ENCODE measurements around the gene NOC2L. TPM values are rescaled to one million over a fixed set of nuclear protein-coding genes. Genes with fewer than 3 reads are reported as not detected.
A peak's percentile ranks its signal among the peaks of the same experiment; 100 is the strongest.

Gene NOC2L
- total RNA-seq, 1 donor from 2014 or later: 95.6 TPM

DNA sequence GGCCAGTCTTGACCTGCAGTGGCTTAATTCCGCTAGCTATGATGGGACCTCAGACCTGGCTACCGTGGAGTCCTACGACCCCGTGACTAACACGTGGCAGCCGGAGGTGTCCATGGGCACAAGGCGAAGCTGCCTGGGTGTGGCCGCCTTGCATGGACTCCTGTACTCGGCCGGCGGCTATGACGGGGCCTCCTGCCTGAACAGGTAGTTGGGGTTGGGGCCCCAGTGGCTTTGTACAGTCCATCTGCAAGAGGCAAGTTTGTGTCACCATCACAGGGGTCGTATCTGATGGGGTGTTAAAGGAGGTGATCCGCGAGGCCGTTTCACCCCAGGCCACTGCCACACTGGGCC lies 4.2 kb upstream of the NOC2L start:
- no peak overlapping the region for H3K4me3 ChIP-seq (ENCODE audit: low read depth, low read length)
- no peak for DNase-seq (ENCODE audit: low read depth)
- TF ChIP-seq, protein P1, sequence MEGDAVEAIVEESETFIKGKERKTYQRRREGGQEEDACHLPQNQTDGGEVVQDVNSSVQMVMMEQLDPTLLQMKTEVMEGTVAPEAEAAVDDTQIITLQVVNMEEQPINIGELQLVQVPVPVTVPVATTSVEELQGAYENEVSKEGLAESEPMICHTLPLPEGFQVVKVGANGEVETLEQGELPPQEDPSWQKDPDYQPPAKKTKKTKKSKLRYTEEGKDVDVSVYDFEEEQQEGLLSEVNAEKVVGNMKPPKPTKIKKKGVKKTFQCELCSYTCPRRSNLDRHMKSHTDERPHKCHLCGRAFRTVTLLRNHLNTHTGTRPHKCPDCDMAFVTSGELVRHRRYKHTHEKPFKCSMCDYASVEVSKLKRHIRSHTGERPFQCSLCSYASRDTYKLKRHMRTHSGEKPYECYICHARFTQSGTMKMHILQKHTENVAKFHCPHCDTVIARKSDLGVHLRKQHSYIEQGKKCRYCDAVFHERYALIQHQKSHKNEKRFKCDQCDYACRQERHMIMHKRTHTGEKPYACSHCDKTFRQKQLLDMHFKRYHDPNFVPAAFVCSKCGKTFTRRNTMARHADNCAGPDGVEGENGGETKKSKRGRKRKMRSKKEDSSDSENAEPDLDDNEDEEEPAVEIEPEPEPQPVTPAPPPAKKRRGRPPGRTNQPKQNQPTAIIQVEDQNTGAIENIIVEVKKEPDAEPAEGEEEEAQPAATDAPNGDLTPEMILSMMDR (IDR thresholded peaks at IDR 0.05; ENCODE audit: insufficient read depth, low read length, poor library complexity, severe bottlenecking): no peak
- H3K36me3 ChIP-seq (ENCODE audit: control insufficient read depth, insufficient read depth, low read length): no peaks in the 10 kb centered on the region
- peaks cover 3% of the 10 kb centered on the region for H3K27me3 ChIP-seq (ENCODE audit: control insufficient read depth, insufficient read depth, low read length)

DNA sequence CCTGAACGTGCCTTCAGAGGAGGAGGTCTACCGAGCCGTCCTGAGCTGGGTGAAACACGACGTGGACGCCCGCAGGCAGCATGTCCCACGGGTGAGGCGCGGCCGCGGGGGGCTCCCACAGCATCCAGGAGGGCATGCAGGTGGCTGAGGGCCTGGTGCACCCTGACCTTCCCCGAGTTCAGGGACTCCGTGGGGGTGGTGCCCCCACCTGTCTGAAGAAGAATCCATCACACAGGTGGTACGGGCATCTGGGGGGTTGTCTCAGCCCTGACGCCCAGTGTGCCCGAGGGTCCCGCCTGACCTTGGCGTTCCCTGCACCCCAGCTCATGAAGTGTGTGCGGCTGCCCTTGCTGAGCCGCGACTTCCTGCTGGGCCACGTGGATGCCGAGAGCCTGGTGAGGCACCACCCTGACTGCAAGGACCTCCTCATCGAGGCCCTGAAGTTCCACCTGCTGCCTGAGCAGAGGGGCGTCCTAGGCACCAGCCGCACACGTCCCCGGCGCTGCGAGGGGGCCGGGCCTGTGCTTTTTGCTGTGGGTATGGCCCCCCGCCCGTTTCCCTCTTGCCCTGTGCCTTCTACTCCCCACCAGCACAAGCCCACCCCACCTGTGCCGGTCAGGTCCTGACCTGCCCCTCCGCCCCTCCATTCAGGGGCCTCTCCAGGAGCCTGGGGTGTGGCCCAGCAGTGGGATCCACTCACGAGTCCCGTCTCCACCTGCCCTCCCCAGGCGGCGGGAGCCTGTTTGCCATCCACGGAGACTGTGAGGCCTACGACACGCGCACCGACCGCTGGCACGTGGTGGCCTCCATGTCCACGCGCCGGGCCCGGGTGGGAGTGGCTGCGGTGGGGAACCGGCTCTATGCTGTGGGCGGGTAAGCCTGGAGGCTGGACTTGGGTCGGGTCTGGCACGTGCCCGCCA lies 3.6 kb upstream of the NOC2L start:
- TF ChIP-seq, protein P1 (IDR thresholded peaks at IDR 0.05; ENCODE audit: insufficient read depth, low read length, poor library complexity, severe bottlenecking): no peak
- Histone ChIP-seq H3K4me3 (ENCODE audit: low read depth, low read length) (no peak overlapping the region), H3K36me3 (ENCODE audit: control insufficient read depth, insufficient read depth, low read length) (no peaks in the 10 kb centered on the region), H3K27me3 (ENCODE audit: control insufficient read depth, insufficient read depth, low read length) (peaks cover 3% of the 10 kb centered on the region)
- no peak for DNase-seq (ENCODE audit: low read depth)

DNA sequence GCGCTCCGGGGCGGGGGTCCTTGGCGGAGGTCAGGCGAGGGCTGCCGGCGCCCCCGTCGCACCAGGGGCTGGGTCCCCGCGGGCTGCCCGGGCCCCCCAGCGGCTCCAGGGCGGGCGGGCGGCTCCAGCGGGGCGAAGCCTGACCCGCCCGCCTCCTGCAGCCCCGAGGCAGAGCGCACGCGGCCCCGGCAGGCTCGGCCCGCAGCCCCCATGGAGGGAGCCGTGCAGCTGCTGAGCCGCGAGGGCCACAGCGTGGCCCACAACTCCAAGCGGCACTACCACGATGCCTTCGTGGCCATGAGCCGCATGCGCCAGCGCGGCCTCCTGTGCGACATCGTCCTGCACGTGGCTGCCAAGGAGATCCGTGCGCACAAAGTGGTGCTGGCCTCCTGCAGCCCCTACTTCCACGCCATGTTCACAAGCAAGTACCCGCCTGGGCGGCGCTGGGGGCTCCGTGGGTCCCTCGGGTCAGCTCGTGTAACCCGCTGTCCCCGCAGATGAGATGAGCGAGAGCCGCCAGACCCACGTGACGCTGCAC lies 2.1 kb upstream of the NOC2L start:
- Histone ChIP-seq H3K4me3 (ENCODE audit: low read depth, low read length) (peak overlapping the region; percentile 70), H3K27me3 (ENCODE audit: control insufficient read depth, insufficient read depth, low read length) (peaks cover 3% of the 10 kb centered on the region), H3K36me3 (ENCODE audit: control insufficient read depth, insufficient read depth, low read length) (peaks cover 3% of the 10 kb centered on the region)
- DNase-seq (ENCODE audit: low read depth): no peak
- TF ChIP-seq, protein P1 (IDR thresholded peaks at IDR 0.05; ENCODE audit: insufficient read depth, low read length, poor library complexity, severe bottlenecking): no peak

DNA sequence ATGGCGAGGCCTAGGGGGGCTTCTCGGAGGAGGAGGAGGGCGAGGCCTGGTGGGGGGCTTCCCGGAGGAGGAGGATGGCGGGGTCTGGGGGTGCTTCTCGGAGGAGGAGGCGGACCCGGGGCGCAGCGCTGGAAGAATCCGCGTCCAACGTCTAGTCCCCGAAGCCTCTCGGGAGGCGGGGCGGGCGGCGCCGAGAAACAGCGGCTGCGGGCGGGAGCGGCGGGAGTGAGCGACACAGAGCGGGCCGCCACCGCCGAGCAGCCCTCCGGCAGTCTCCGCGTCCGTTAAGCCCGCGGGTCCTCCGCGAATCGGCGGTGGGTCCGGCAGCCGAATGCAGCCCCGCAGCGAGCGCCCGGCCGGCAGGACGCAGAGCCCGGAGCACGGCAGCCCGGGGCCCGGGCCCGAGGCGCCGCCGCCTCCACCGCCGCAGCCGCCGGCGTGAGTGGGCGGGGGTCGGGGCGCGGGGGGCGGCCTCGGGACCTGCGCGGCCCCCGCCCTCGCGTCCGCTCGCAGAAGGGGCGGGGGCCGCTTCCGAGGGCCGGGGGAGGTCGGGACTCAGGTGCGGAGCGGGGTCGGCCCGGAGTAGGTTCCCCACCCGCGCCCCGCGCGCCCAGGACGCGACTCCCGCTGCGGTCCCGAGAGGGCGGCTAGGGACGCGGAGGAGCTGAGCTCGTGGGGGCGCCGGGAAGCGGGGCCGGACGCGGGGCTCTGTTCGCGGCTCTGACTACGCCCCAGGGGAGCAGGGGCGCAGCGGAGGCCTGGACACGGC lies 1.5 kb upstream of the NOC2L start, which contains the start of gene KLHL17:
KLHL17 (plus strand) TSS at position 222 of the 769 bp plus-strand sequence; CDS start at position 332, 110 bp downstream.
- Histone ChIP-seq H3K36me3 (ENCODE audit: control insufficient read depth, insufficient read depth, low read length) (peaks cover 3% of the 10 kb centered on the region), H3K4me3 (ENCODE audit: low read depth, low read length) (peak within 1 kb of the TSS; percentile 70), H3K27me3 (ENCODE audit: control insufficient read depth, insufficient read depth, low read length) (peaks cover 3% of the 10 kb centered on the region)
- no peak for DNase-seq (ENCODE audit: low read depth)
- TF ChIP-seq, protein P1 (IDR thresholded peaks at IDR 0.05; ENCODE audit: insufficient read depth, low read length, poor library complexity, severe bottlenecking): no peak

- Histone ChIP-seq H3K4me3 (ENCODE audit: low read depth, low read length) (peak overlapping the region; percentile 70), H3K36me3 (ENCODE audit: control insufficient read depth, insufficient read depth, low read length) (peaks cover 3% of the 10 kb centered on the region), H3K27me3 (ENCODE audit: control insufficient read depth, insufficient read depth, low read length) (peaks cover 3% of the 10 kb centered on the region)
- DNase-seq (ENCODE audit: low read depth): no peak
- TF ChIP-seq, protein P1 (IDR thresholded peaks at IDR 0.05; ENCODE audit: insufficient read depth, low read length, poor library complexity, severe bottlenecking): no peak
These were observed 791 bp upstream of the NOC2L start for GRCh38 chr1:959731-960362.
